Esophagus squamous epithelium (tissue), 5 donors: Measurements from ENCODE around the gene GMPR2. TPM values are rescaled to one million over a fixed set of nuclear protein-coding genes. Genes with fewer than 3 reads are reported as not detected.

Experiments
- DNase-seq: peaks from one replicate; lab custom pipeline; 2025; lab: John Stamatoyannopoulos, UW
- H3K27ac ChIP-seq, 4 donors: fragments of 200-600 bp; sonication (generic); one replicate each; pipeline ENCODE4 v1.5.1; 2016 to 2019; ENCODE audit warnings: mild to moderate bottlenecking in 1 of 4
- H3K27me3 ChIP-seq, 4 donors: fragments of 200-600 bp; sonication (generic); 1 replicate in 3 of 4; 2 replicates in 1 of 4; pipeline versions ENCODE4 v1.5.1 to v1.6.0; 2017 to 2021; ENCODE audit warnings: antibody characterized with exemption in 1 of 4
- H3K36me3 ChIP-seq, 3 donors: fragments of 200-600 bp; sonication (generic); one replicate each; pipeline ENCODE4 v1.5.1; 2016 to 2019
- H3K4me1 ChIP-seq, 3 donors: fragments of 200-600 bp; sonication (generic); one replicate each; pipeline ENCODE4 v1.5.1; 2017 to 2019
- H3K4me3 ChIP-seq, 4 donors: fragments of 200-600 bp; sonication (generic); 1 replicate in 3 of 4; 2 replicates in 1 of 4; pipeline ENCODE4 v1.5.1; 2016 to 2019; ENCODE audit warnings: mild to moderate bottlenecking in 2 of 4, moderate library complexity in 1 of 4
- H3K9me3 ChIP-seq, 3 donors: fragments of 200-600 bp; sonication (generic); one replicate each; pipeline ENCODE4 v1.5.1; 2016 to 2019
- POLR2A ChIP-seq, 4 donors: fragments of 450-650 bp; IDR thresholded peaks; one replicate each; pipeline ENCODE4 v1.6.1; 2017; ENCODE audit warnings: antibody characterized with exemption in 4 of 4, mild to moderate bottlenecking in 4 of 4, moderate library complexity in 3 of 4
- WGBS, 2 donors: methylation state at CpG; one replicate each; pipeline ENCODE4 v1.1.5; 2018; 5-methylcytosine and 5-hydroxymethylcytosine counted together
- intact Hi-C: fragments of 100-400 bp; cut with DNase I; formaldehyde crosslinking; loops from one replicate; pipeline ENCODE4 v1.15.0; 2022
- total RNA-seq, 4 donors: library from RNA; depleted of rRNA; stranded (reverse); fragments of >200 nt; gene quantifications; one replicate each; pipeline ENCODE4 v1.1.0, GENCODE V29; 2016
- TF ChIP-seq, protein P1 (sequence below), 6 experiments: fragments of 450-650 bp in 4 of 6; fragments of 200-600 bp in 2 of 6; sonication (generic) in 2 of 6; IDR thresholded peaks; one replicate each; pipeline ENCODE4 v1.5.1; 2016 to 2019; ENCODE audit warnings: antibody characterized with exemption in 6 of 6, mild to moderate bottlenecking in 4 of 6, moderate library complexity in 4 of 6
- donor health status: DM: yes; HTN: yes; CAD: no.

GMPR2 gene
- total RNA-seq, 4 donors from 2014 or later, result 18.5 to 47.7 (median 33.1) TPM

- no peak for TF ChIP-seq POLR2A (IDR thresholded peaks at IDR 0.05)
- TF ChIP-seq, protein P1, sequence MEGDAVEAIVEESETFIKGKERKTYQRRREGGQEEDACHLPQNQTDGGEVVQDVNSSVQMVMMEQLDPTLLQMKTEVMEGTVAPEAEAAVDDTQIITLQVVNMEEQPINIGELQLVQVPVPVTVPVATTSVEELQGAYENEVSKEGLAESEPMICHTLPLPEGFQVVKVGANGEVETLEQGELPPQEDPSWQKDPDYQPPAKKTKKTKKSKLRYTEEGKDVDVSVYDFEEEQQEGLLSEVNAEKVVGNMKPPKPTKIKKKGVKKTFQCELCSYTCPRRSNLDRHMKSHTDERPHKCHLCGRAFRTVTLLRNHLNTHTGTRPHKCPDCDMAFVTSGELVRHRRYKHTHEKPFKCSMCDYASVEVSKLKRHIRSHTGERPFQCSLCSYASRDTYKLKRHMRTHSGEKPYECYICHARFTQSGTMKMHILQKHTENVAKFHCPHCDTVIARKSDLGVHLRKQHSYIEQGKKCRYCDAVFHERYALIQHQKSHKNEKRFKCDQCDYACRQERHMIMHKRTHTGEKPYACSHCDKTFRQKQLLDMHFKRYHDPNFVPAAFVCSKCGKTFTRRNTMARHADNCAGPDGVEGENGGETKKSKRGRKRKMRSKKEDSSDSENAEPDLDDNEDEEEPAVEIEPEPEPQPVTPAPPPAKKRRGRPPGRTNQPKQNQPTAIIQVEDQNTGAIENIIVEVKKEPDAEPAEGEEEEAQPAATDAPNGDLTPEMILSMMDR (IDR thresholded peaks at IDR 0.05), result no peak
- Histone ChIP-seq H3K4me1 (peaks cover 20 to 64% (median 33%) of the 10 kb centered on the region in 3 donors), H3K9me3 (no peaks in the 10 kb centered on the region), H3K27ac (peak overlapping the region in 2 of 4 donors; percentile 38 to 86), H3K36me3 (peaks cover 0 to 48% (median 14%) of the 10 kb centered on the region in 3 donors), H3K27me3 (no peaks in the 10 kb centered on the region), H3K4me3 (no peak overlapping the region)
- intact Hi-C loops, result no loop called here
- WGBS, 2 donors, result 91 to 92% methylated on average over 3 of the region's 3 CpGs
- DNase-seq, result no peak
Observed at GRCh38 chr14:24234095-24235005, 1.6 kb downstream of the GMPR2 start.

DNA sequence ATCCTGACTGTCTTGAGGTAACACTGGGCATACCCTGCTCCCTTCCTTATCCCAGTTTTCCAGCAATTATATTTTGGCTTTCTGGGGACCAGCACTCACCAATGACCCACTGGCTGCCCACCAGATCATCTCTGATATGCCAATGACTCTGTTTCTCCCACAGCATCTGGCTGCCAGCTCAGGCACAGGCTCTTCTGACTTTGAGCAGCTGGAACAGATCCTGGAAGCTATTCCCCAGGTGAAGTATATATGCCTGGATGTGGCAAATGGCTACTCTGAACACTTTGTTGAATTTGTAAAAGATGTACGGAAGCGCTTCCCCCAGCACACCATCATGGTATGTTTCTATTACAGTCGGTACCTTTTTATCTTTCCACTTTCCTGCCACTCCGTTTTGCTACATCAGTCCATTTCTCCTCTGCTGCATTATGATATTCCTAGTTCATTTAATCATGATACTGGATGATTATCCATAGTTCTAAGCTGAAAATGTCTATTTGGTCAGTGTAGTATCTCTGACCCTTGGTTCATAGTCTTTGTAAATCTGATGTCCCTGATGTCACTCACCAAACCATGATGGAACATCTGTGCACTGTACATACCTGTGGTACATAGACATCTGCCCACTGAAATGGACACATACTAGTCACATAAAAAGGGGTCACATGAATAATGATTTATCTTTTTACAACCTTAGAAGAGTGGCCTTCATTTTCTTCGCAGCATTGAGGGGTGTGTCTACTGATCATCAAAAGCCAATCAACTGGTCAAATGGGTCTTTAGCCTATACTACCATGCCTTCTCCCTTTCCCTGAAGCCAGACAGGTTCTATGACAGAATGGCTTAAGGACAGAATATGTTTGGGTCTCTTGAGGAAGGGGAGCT lies 3.3 kb downstream of the GMPR2 start:
- H3K36me3 ChIP-seq, result peaks cover 10 to 65% (median 26%) of the 10 kb centered on the region in 3 donors
- H3K4me3 ChIP-seq, result no peak overlapping the region
- intact Hi-C loops, result no loop called here
- no peaks in the 10 kb centered on the region for H3K9me3 ChIP-seq
- peaks cover 29 to 69% (median 40%) of the 10 kb centered on the region in 3 donors for H3K4me1 ChIP-seq
- H3K27me3 ChIP-seq, result no peaks in the 10 kb centered on the region
- no peak for DNase-seq
- TF ChIP-seq, protein P1 (IDR thresholded peaks at IDR 0.05), result no peak
- no peak for TF ChIP-seq POLR2A (IDR thresholded peaks at IDR 0.05)
- WGBS, 2 donors, result 88% methylated on average over 5 of the region's 5 CpGs
- no peak overlapping the region for H3K27ac ChIP-seq

- Histone ChIP-seq H3K36me3 (peaks cover 10 to 69% (median 26%) of the 10 kb centered on the region in 3 donors), H3K27ac (no peak overlapping the region), H3K4me3 (no peak overlapping the region), H3K9me3 (no peaks in the 10 kb centered on the region), H3K27me3 (no peaks in the 10 kb centered on the region), H3K4me1 (peaks cover 23 to 69% (median 42%) of the 10 kb centered on the region in 3 donors)
- TF ChIP-seq, protein P1 (IDR thresholded peaks at IDR 0.05), result no peak
- TF ChIP-seq POLR2A (IDR thresholded peaks at IDR 0.05), result no peak
- intact Hi-C loops, result no loop called here
- whole genome bisulfite sequencing, 2 donors, result 90% methylated on average over 6 of the region's 6 CpGs
- DNase-seq, result no peak
Observed at GRCh38 chr14:24236689-24237462, 4.1 kb downstream of the GMPR2 start.

GRCh38 chr14:24237463-24237955 lies 4.8 kb downstream of the GMPR2 start:
- no peak overlapping the region for H3K4me3 ChIP-seq
- peaks cover 23 to 71% (median 42%) of the 10 kb centered on the region in 3 donors for H3K4me1 ChIP-seq
- intact Hi-C loops, result no loop called here
- DNase-seq, result no peak
- H3K36me3 ChIP-seq, result peaks cover 10 to 69% (median 26%) of the 10 kb centered on the region in 3 donors
- H3K27me3 ChIP-seq, result no peaks in the 10 kb centered on the region
- TF ChIP-seq POLR2A (IDR thresholded peaks at IDR 0.05), result no peak
- TF ChIP-seq, protein P1 (IDR thresholded peaks at IDR 0.05), result no peak
- no peaks in the 10 kb centered on the region for H3K9me3 ChIP-seq
- 88 to 100% methylated on average over 1 to 2 of the region's 2 CpGs for WGBS, 2 donors
- H3K27ac ChIP-seq, result peak overlapping the region in 2 of 4 donors; percentile 23 to 27
